Natural killer cell (primary cell): ENCODE data around the gene RCE1. TPM values are rescaled to one million over a fixed set of nuclear protein-coding genes. Genes with fewer than 3 reads are reported as not detected.

Experiments
- ATAC-seq, 3 donors: fragments of 150-1000 bp in 2 of 3; fragments of 200-7000 bp in 1 of 3; cut with Tn5 transposase; 1 replicate in 1 of 3; 2 replicates in 2 of 3; pipeline ENCODE4 v1.10.0; 2021; ENCODE audit warnings: mild to moderate bottlenecking in 2 of 3, moderate library complexity in 2 of 3
- DNase-seq, 2 donors: peaks; one replicate each; pipeline versions ENCODE4 v3.0.0 to v3.0.0-alpha.2; 2013 to 2021; ENCODE audit warnings: mixed read lengths in 1 of 2
- H3K27ac ChIP-seq: one replicate; pipeline ENCODE4 v1.5.1; 2013; ENCODE audit warnings: mild to moderate bottlenecking, low read length
- H3K27me3 ChIP-seq: one replicate; pipeline ENCODE4 v1.6.1; 2013; ENCODE audit warnings: low read length; ENCODE audit not compliant: control insufficient read depth, insufficient read depth
- H3K36me3 ChIP-seq: one replicate; pipeline ENCODE4 v1.6.1; 2013; ENCODE audit warnings: low read length; ENCODE audit not compliant: control insufficient read depth, insufficient read depth
- H3K4me1 ChIP-seq: one replicate; pipeline ENCODE4 v1.6.1; 2013; ENCODE audit warnings: low read length; ENCODE audit not compliant: control insufficient read depth, insufficient read depth
- H3K4me3 ChIP-seq: one replicate; pipeline ENCODE4 v1.5.1; 2013; ENCODE audit warnings: low read length
- H3K9me3 ChIP-seq: one replicate; pipeline ENCODE4 v1.6.1; 2013; ENCODE audit warnings: low read length; ENCODE audit not compliant: control insufficient read depth, insufficient read depth
- H3K27ac Mint-ChIP-seq, 2 donors: one replicate each; pipeline ENCODE4 v1.8.0; 2022; ENCODE audit warnings: mild to moderate bottlenecking in 2 of 2, mixed read lengths in 2 of 2, moderate library complexity in 1 of 2
- H3K27me3 Mint-ChIP-seq, 2 donors: one replicate each; pipeline ENCODE4 v1.8.0; 2022; ENCODE audit warnings: low read depth in 2 of 2, mixed read lengths in 2 of 2
- H3K36me3 Mint-ChIP-seq: one replicate; pipeline ENCODE4 v1.8.0; 2022; ENCODE audit warnings: mixed read lengths
- H3K4me1 Mint-ChIP-seq, 2 donors: one replicate each; pipeline ENCODE4 v1.8.0; 2022; ENCODE audit warnings: mixed read lengths in 2 of 2
- H3K4me3 Mint-ChIP-seq: one replicate; pipeline ENCODE4 v1.8.0; 2022; ENCODE audit warnings: mild to moderate bottlenecking, moderate library complexity, mixed read lengths
- H3K9me3 Mint-ChIP-seq, 2 donors: one replicate each; pipeline ENCODE4 v1.8.0; 2022; ENCODE audit warnings: mixed read lengths in 2 of 2
- CTCF ChIP-seq: fragments of 200-600 bp; IDR thresholded peaks from one replicate; pipeline ENCODE4 v1.8.0; 2022; ENCODE audit warnings: antibody characterized with exemption
- WGBS: methylation state at CpG from one replicate; pipeline ENCODE4 v1.1.7; 2013; ENCODE audit warnings: missing lambda C conversion rate; ENCODE audit not compliant: insufficient coverage; 5-methylcytosine and 5-hydroxymethylcytosine counted together
- intact Hi-C: fragments of 100-400 bp; cut with micrococcal nuclease; formaldehyde crosslinking; loops from one replicate; pipeline ENCODE4 v1.14.2; 2022
- total RNA-seq, 4 donors: library from RNA; stranded (reverse); fragments of 120-200 nt in 1 of 4; gene quantifications; one replicate each; pipeline versions ENCODE4 v1.2.3 to v1.2.4, GENCODE V29; 2013 to 2022

RCE1 gene
- total RNA-seq, 3 donors from 2014 or later (not counting 1 experiment from before 2014, with no cell fraction given): 41.3 to 47.0 (median 41.7) TPM

GRCh38 chr11:66848671-66849500 is 5.6 kb downstream of the RCE1 start:
- Histone ChIP-seq H3K9me3 (no peaks in the 10 kb centered on the region), H3K27me3 (no peaks in the 10 kb centered on the region), H3K36me3 (peaks cover 10% of the 10 kb centered on the region), H3K4me1 (peaks cover 9% of the 10 kb centered on the region), H3K4me3 (no peak overlapping the region), H3K27ac (no peak overlapping the region)
- H3K4me3 Mint-ChIP-seq: no peak overlapping the region
- no peak for ATAC-seq
- no peaks in the 10 kb centered on the region for H3K9me3 Mint-ChIP-seq
- no peaks in the 10 kb centered on the region for H3K36me3 Mint-ChIP-seq
- intact Hi-C loops: no loop called here
- TF ChIP-seq CTCF: no peak
- WGBS: 96% methylated on average over 28 of the region's 28 CpGs
- no peak for DNase-seq
- H3K27ac Mint-ChIP-seq: no peak overlapping the region
- H3K4me1 Mint-ChIP-seq: peaks cover 5 to 17% of the 10 kb centered on the region in 2 donors
- H3K27me3 Mint-ChIP-seq: no peaks in the 10 kb centered on the region

DNA sequence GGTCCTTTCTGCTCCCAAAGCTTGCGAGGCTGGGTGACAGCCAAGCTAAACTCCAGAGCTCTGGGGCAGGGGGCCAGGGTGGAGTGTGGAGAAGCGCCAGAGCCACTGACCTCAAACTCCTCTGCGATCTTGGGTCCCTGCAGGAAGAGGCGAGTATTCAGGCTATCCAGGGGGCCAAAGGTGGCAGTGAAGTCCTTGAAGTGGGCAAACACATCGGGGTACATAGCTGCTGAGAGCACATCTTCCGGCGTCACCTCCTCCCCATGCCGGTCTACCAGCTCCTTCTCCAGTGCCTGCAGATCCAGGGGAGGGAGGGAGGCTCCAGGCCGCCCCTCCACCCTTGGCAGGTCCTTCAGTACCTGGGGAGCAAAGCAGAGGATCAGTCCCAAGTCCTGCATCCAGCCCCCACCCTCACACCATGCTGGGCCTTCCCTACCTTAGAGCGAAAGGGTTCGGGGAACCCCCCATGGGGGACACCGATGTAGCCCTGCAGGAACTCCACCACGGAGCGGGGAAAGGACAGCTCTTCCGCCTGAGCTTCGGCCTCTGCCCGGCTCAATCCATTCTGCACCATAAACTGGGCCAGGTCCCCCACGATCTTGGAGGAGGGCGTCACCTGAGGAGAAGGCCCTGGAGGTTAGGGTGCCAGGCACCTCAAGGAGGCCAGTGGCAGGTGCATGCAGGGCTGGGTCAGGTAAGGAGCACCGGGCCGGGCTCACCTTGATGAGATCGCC is 6.4 kb downstream of the RCE1 start:
- Histone ChIP-seq H3K4me1 (peaks cover under 1% of the 10 kb centered on the region), H3K36me3 (peaks cover 10% of the 10 kb centered on the region), H3K27me3 (no peaks in the 10 kb centered on the region), H3K27ac (no peak overlapping the region), H3K4me3 (no peak overlapping the region), H3K9me3 (no peaks in the 10 kb centered on the region)
- Mint-ChIP-seq H3K27ac (no peak overlapping the region), H3K4me1 (peaks cover 0 to 9% of the 10 kb centered on the region in 2 donors), H3K36me3 (no peaks in the 10 kb centered on the region), H3K27me3 (no peaks in the 10 kb centered on the region), H3K4me3 (no peak overlapping the region), H3K9me3 (no peaks in the 10 kb centered on the region)
- ATAC-seq: no peak
- no peak for TF ChIP-seq CTCF
- intact Hi-C loops: no loop called here
- 97% methylated on average over 21 of the region's 22 CpGs for WGBS
- DNase-seq: no peak

DNA sequence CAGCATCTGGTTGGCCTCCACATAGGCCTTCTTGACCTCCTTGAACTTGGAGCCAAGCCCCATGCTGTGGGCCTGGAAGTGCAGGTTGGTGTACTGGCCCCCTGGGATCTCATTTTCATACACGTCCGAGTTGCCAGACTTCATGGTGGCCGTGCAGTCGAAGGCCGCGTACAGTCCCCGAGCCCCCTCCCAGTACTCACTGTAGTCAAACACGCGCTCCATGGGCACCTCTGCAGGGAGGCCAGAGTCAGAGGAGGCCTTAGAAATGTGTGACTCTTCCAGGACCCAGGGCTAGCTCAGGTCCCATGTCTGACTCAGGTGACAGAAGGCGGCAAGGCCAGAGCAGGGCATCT is 7.0 kb downstream of the RCE1 start:
- DNase-seq (no peak), ATAC-seq (no peak)
- no peaks in the 10 kb centered on the region for H3K4me1 ChIP-seq
- H3K27ac ChIP-seq: no peak overlapping the region
- intact Hi-C loops: no loop called here
- no peak overlapping the region for H3K4me3 ChIP-seq
- peaks cover 0 to 5% of the 10 kb centered on the region in 2 donors for H3K4me1 Mint-ChIP-seq
- no peaks in the 10 kb centered on the region for H3K27me3 Mint-ChIP-seq
- peaks cover 10% of the 10 kb centered on the region for H3K36me3 ChIP-seq
- no peaks in the 10 kb centered on the region for H3K9me3 Mint-ChIP-seq
- 96% methylated on average over 10 of the region's 10 CpGs for WGBS
- no peaks in the 10 kb centered on the region for H3K36me3 Mint-ChIP-seq
- H3K9me3 ChIP-seq: no peaks in the 10 kb centered on the region
- no peaks in the 10 kb centered on the region for H3K27me3 ChIP-seq
- H3K27ac Mint-ChIP-seq: no peak overlapping the region
- no peak overlapping the region for H3K4me3 Mint-ChIP-seq
- no peak for TF ChIP-seq CTCF
